HEK293T (cell line): ENCODE results near the gene CS.

ENCODE experiments used
- ARNT ChIP-seq: fragments of 450-650 bp; IDR thresholded peaks from 2 replicates; pipeline ENCODE4 v1.6.1; 2017; ENCODE audit warnings: mild to moderate bottlenecking
- BHLHE40 ChIP-seq: fragments of 450-650 bp; IDR thresholded peaks from 2 replicates; pipeline ENCODE4 v1.6.1; 2016; ENCODE audit warnings: mild to moderate bottlenecking, moderate library complexity, borderline replicate concordance
- CTBP1 ChIP-seq: fragments of 450-650 bp; IDR thresholded peaks from 2 replicates; pipeline ENCODE4 v1.6.1; 2016; ENCODE audit warnings: borderline replicate concordance
- ELF4 ChIP-seq: fragments of 450-650 bp; IDR thresholded peaks from 2 replicates; pipeline ENCODE4 v1.6.1; 2017; ENCODE audit warnings: antibody characterized with exemption
- FOXA1 ChIP-seq: fragments of 450-650 bp; IDR thresholded peaks from 2 replicates; pipeline ENCODE4 v1.6.1; 2016; ENCODE audit warnings: mild to moderate bottlenecking
- FOXK2 ChIP-seq: fragments of 450-650 bp; IDR thresholded peaks from 2 replicates; pipeline ENCODE4 v1.6.1; 2016; ENCODE audit warnings: mild to moderate bottlenecking
- FOXM1 ChIP-seq: fragments of 450-650 bp; IDR thresholded peaks from 2 replicates; pipeline ENCODE4 v1.6.1; 2017; ENCODE audit warnings: mild to moderate bottlenecking, borderline replicate concordance
- HDGF ChIP-seq: fragments of 450-650 bp; IDR thresholded peaks from 2 replicates; pipeline ENCODE4 v1.6.1; 2017; ENCODE audit warnings: antibody characterized with exemption, borderline replicate concordance
- L3MBTL2 ChIP-seq: fragments of 450-650 bp; conservative IDR thresholded peaks from 2 replicates; pipeline ENCODE4 v1.6.1; 2016; ENCODE audit warnings: mild to moderate bottlenecking
- LEF1 ChIP-seq: fragments of 450-650 bp; IDR thresholded peaks from 2 replicates; pipeline ENCODE4 v1.6.1; 2017; ENCODE audit warnings: mild to moderate bottlenecking, borderline replicate concordance
- NFRKB ChIP-seq: fragments of 450-650 bp; IDR thresholded peaks from 2 replicates; pipeline ENCODE4 v1.6.1; 2016; ENCODE audit warnings: mild to moderate bottlenecking, moderate library complexity
- PKNOX1 ChIP-seq: fragments of 450-650 bp; IDR thresholded peaks from 2 replicates; pipeline ENCODE4 v1.6.1; 2016
- SP1 ChIP-seq: fragments of 450-650 bp; IDR thresholded peaks from 2 replicates; pipeline ENCODE4 v1.6.1; 2017
- TARDBP ChIP-seq: fragments of 450-650 bp; IDR thresholded peaks from 2 replicates; pipeline ENCODE4 v1.6.1; 2016

DNA sequence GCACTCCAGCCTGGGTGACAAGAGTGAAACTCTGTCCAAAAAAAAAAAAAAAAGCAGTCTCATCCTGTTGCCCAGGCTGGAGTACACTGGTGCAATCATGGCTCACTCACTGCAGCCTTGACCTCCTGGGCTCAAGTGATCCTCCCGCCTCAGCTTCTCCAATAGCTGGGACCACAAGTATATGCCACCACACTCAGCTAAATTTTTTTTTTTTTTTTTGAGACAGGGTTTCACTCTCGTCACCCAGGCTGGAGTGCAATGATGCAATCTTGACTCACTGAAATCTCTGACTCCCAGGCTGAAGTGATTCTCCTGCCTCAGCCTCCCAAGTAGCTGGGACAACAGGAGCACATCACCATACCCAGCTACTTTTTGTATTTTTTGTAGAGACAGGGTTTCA, 20.9 kb upstream of the CS start:
- TF ChIP-seq BHLHE40 = no peak
- no peak for TF ChIP-seq FOXM1
- TF ChIP-seq SP1 = no peak
- TF ChIP-seq PKNOX1 = no peak
- TF ChIP-seq FOXA1 = no peak
- no peak for TF ChIP-seq L3MBTL2
- no peak for TF ChIP-seq NFRKB
- TF ChIP-seq ELF4 = no peak
- TF ChIP-seq FOXK2 = no peak
- TF ChIP-seq LEF1 = no peak
- no peak for TF ChIP-seq CTBP1
- TF ChIP-seq ARNT = no peak
- TF ChIP-seq HDGF = no peak
- no peak for TF ChIP-seq TARDBP
